HCT116 (cell line): Measurements from ENCODE around the gene FBXO17. TPM values are rescaled to one million over a fixed set of nuclear protein-coding genes. Genes with fewer than 3 reads are reported as not detected.

ENCODE experiments used
- ATAC-seq: fragments of 200-7000 bp; cut with Tn5 transposase; 2 replicates; pipeline ENCODE4 v1.9.1; 2020; ENCODE audit warnings: mild to moderate bottlenecking, moderate library complexity
- BruUV-seq: library from RNA; stranded (reverse); fragments of 400-500 nt; replicated peaks from 2 replicates; lab custom pipeline; 2021; lab: Mats Ljungman, UMichigan
- CTCF ChIA-PET: fragments of 300-600 bp; sonication (Branson Sonifier 250); formaldehyde crosslinking; loops from one replicate; lab custom pipeline; 2021; ENCODE audit warnings: antibody characterized with exemption; lab: Charles Lee
- POLR2A ChIA-PET: fragments of 300-600, 350-600 bp; sonication (Branson Sonifier 250); formaldehyde crosslinking; loops from one replicate; lab custom pipeline; 2021; ENCODE audit warnings: antibody characterized with exemption; lab: Charles Lee
- RAD21 ChIA-PET, 2 experiments: fragments of 300-600 bp; sonication (Branson Sonifier 250); formaldehyde crosslinking; loops; one replicate each; lab custom pipeline; 2023; ENCODE audit warnings: low total read pairs in 2 of 2; ENCODE audit not compliant: uncharacterized antibody in 2 of 2, unreplicated experiment in 2 of 2, low non-redundant PET in 1 of 2; lab: Charles Lee
- DNase-seq: peaks from one replicate; pipeline ENCODE4 v3.0.0-alpha.2; 2010; ENCODE audit warnings: low read depth, low spot score
- H2AFZ ChIP-seq: fragments of 200-600 bp; shearing (Covaris generic), sonication (generic); 2 replicates; pipeline ENCODE4 v1.6.1; 2017; ENCODE audit warnings: low read depth, mixed run types, mixed read lengths, antibody characterized with exemption, low read length; ENCODE audit not compliant: poor library complexity, severe bottlenecking
- H3K27ac ChIP-seq: 2 replicates; pipeline ENCODE4 v1.5.1; 2012; ENCODE audit warnings: low read depth, low read length
- H3K27me3 ChIP-seq: fragments of 200-600 bp; sonication (generic); 2 replicates; pipeline ENCODE4 v1.6.1; 2016; ENCODE audit warnings: mixed run types, low read length, mixed read lengths; ENCODE audit not compliant: insufficient read depth
- H3K36me3 ChIP-seq, 2 experiments: fragments of 200-500 bp in 1 of 2; fragments of 200-600 bp in 1 of 2; sonication (Bioruptor generic) in 1 of 2; sonication (generic) in 1 of 2; 2 replicates each; pipeline versions ENCODE4 v1.5.1 to v1.6.1; 2014 to 2016; ENCODE audit warnings: low read length in 2 of 2, inconsistent platforms in 1 of 2, mixed read lengths in 1 of 2, mixed run types in 1 of 2; ENCODE audit not compliant: insufficient read depth in 2 of 2, control insufficient read depth in 1 of 2
- H3K4me1 ChIP-seq, 2 experiments: fragments of 200-600 bp in 1 of 2; sonication (generic) in 1 of 2; 2 replicates each; pipeline versions ENCODE4 v1.5.1 to v1.6.1; 2012 to 2017; ENCODE audit warnings: low read length in 2 of 2, inconsistent platforms in 1 of 2, mild to moderate bottlenecking in 1 of 2, mixed read lengths in 1 of 2, mixed run types in 1 of 2, moderate library complexity in 1 of 2; ENCODE audit not compliant: insufficient read depth in 2 of 2, control insufficient read depth in 1 of 2
- H3K4me2 ChIP-seq: fragments of 200-600 bp; sonication (generic); 2 replicates; pipeline ENCODE4 v1.6.1; 2017; ENCODE audit warnings: mixed run types, low read length, mixed read lengths
- H3K4me3 ChIP-seq, 2 experiments: fragments of 200-600 bp in 1 of 2; sonication (generic) in 1 of 2; replicated peaks in 1 of 2; 2 replicates each; pipeline ENCODE4 v1.5.1; 2011 to 2016; ENCODE audit warnings: low read length in 2 of 2, control low read depth in 1 of 2, low read depth in 1 of 2, mild to moderate bottlenecking in 1 of 2, mixed read lengths in 1 of 2, mixed run types in 1 of 2
- H3K79me2 ChIP-seq: fragments of 200-600 bp; sonication (generic); 2 replicates; pipeline ENCODE4 v1.6.1; 2017; ENCODE audit warnings: mild to moderate bottlenecking, mixed run types, low read length, moderate library complexity, mixed read lengths; ENCODE audit not compliant: insufficient read depth
- H3K9ac ChIP-seq: fragments of 200-600 bp; sonication (generic); 2 replicates; pipeline ENCODE4 v1.6.1; 2016; ENCODE audit warnings: low read length, mixed read lengths
- H3K9me2 ChIP-seq: fragments of 200-600 bp; sonication (generic), shearing (Covaris generic); 2 replicates; pipeline ENCODE4 v1.6.1; 2017; ENCODE audit warnings: mixed run types, mild to moderate bottlenecking, moderate library complexity; ENCODE audit not compliant: insufficient read depth
- H3K9me3 ChIP-seq, 2 experiments: fragments of 200-500 bp in 1 of 2; fragments of 200-600 bp in 1 of 2; sonication (Bioruptor generic) in 1 of 2; sonication (generic) in 1 of 2; 2 replicates each; pipeline ENCODE4 v1.6.1; 2014 to 2017; ENCODE audit warnings: low read length in 2 of 2, mixed read lengths in 2 of 2, inconsistent platforms in 1 of 2, low read depth in 1 of 2, mild to moderate bottlenecking in 1 of 2, mixed run types in 1 of 2, moderate library complexity in 1 of 2; ENCODE audit not compliant: control insufficient read depth in 1 of 2, insufficient read depth in 1 of 2
- H4K20me1 ChIP-seq: fragments of 200-600 bp; sonication (generic), shearing (Covaris generic); 2 replicates; pipeline ENCODE4 v1.6.1; 2017; ENCODE audit warnings: mixed run types, mild to moderate bottlenecking, moderate library complexity; ENCODE audit not compliant: insufficient read depth
- ATF3 ChIP-seq: IDR thresholded peaks from 2 replicates; pipeline ENCODE4 v1.6.1; 2012
- EGR1 ChIP-seq: IDR thresholded peaks from 2 replicates; pipeline ENCODE4 v1.6.1; 2012; ENCODE audit warnings: low read depth
- EZH2 ChIP-seq: fragments of 200-600 bp; sonication (generic); IDR thresholded peaks from 2 replicates; pipeline ENCODE4 v1.6.1; 2017; ENCODE audit warnings: antibody characterized with exemption, mixed run types
- JUND ChIP-seq: IDR thresholded peaks from 2 replicates; pipeline ENCODE4 v1.6.1; 2012
- REST ChIP-seq: IDR thresholded peaks from 2 replicates; pipeline ENCODE4 v1.6.1; 2012; ENCODE audit warnings: low read depth
- SIN3A ChIP-seq: IDR thresholded peaks from 2 replicates; pipeline ENCODE4 v1.6.1; 2012; ENCODE audit warnings: low read depth
- SP1 ChIP-seq: IDR thresholded peaks from 2 replicates; pipeline ENCODE4 v1.6.1; 2012; ENCODE audit warnings: low read depth
- SRF ChIP-seq: IDR thresholded peaks from 2 replicates; pipeline ENCODE4 v1.6.1; 2012; ENCODE audit warnings: low read depth
- TCF7L2 ChIP-seq: IDR thresholded peaks from 2 replicates; pipeline ENCODE4 v1.7.0; 2011; ENCODE audit warnings: borderline replicate concordance, inconsistent platforms; ENCODE audit not compliant: insufficient read depth, insufficient read length; ENCODE audit errors: extremely low read depth
- ZFX ChIP-seq: fragments of 450-650 bp; IDR thresholded peaks from 2 replicates; pipeline ENCODE4 v1.6.1; 2017
- intact Hi-C: fragments of 100-400 bp; cut with micrococcal nuclease; formaldehyde crosslinking; loops from 2 replicates; pipeline ENCODE4 v1.10.0; 2022
- total RNA-seq: library from RNA; stranded (reverse); gene quantifications from one replicate; pipeline ENCODE4 v1.2.1, GENCODE V29; 2021; ENCODE audit not compliant: unreplicated experiment
- TF ChIP-seq, protein P1 (sequence below), 3 experiments: fragments of 200-600 bp in 1 of 3; sonication (generic) in 1 of 3; IDR thresholded peaks in 2 of 3; conservative IDR thresholded peaks in 1 of 3; 2 replicates each; pipeline ENCODE4 v1.5.1; 2012 to 2017; ENCODE audit warnings: low read depth in 2 of 3, low read length in 2 of 3, antibody characterized with exemption in 1 of 3, borderline replicate concordance in 1 of 3, control low read depth in 1 of 3, mild to moderate bottlenecking in 1 of 3, mixed read lengths in 1 of 3, mixed run types in 1 of 3, moderate library complexity in 1 of 3; ENCODE audit not compliant: insufficient read depth in 1 of 3

FBXO17 gene
- total RNA-seq, 1 experiment from 2014 or later: 18.5 TPM

- CTCF ChIA-PET: no interaction called here
- BruUV-seq: no TSS peak
These were observed 17.7 kb upstream of the FBXO17 start for GRCh38 chr19:38993271-38993670.

More at GRCh38 chr19:38993271-38993670, 17.7 kb upstream of the FBXO17 start:
- Histone ChIP-seq H3K4me1 (peaks cover 2 to 14% of the 10 kb centered on the region in 2 experiments; a peak in 2 of 4 replicates), H4K20me1 (no peaks in the 10 kb centered on the region), H3K9me3 (no peaks in the 10 kb centered on the region), H3K79me2 (no peaks in the 10 kb centered on the region), H3K4me3 (no peak overlapping the region), H3K4me2 (no peak overlapping the region), H3K27ac (no peak overlapping the region), H2AFZ (no peak overlapping the region), H3K9me2 (no peaks in the 10 kb centered on the region), H3K36me3 (no peaks in the 10 kb centered on the region), H3K27me3 (no peaks in the 10 kb centered on the region), H3K9ac (no peak overlapping the region)
- intact Hi-C loops: no loop called here
- ChIA-PET RAD21 (no interaction called here), POLR2A (no interaction called here)
- ATAC-seq: peak; percentile 34; the same call in 1 of the 2 replicates
- TF ChIP-seq SP1 (no peak), TCF7L2 (no peak), EZH2 (no peak), SRF (no peak), ATF3 (no peak), REST (no peak), ZFX (no peak), JUND (no peak), SIN3A (no peak), EGR1 (no peak)
- TF ChIP-seq, protein P1, sequence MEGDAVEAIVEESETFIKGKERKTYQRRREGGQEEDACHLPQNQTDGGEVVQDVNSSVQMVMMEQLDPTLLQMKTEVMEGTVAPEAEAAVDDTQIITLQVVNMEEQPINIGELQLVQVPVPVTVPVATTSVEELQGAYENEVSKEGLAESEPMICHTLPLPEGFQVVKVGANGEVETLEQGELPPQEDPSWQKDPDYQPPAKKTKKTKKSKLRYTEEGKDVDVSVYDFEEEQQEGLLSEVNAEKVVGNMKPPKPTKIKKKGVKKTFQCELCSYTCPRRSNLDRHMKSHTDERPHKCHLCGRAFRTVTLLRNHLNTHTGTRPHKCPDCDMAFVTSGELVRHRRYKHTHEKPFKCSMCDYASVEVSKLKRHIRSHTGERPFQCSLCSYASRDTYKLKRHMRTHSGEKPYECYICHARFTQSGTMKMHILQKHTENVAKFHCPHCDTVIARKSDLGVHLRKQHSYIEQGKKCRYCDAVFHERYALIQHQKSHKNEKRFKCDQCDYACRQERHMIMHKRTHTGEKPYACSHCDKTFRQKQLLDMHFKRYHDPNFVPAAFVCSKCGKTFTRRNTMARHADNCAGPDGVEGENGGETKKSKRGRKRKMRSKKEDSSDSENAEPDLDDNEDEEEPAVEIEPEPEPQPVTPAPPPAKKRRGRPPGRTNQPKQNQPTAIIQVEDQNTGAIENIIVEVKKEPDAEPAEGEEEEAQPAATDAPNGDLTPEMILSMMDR (IDR thresholded peaks at IDR 0.05 in 2 of 3, conservative IDR thresholded peaks at IDR 0.05 in 1 of 3; ENCODE audit: borderline replicate concordance in 1 of 3, insufficient read depth in 1 of 3, low read depth in 2 of 3, low read length in 2 of 3): no peak
- no peak for DNase-seq
